HL-60 (cell line): ENCODE results near the gene CENPM.

Source experiments
- DNase-seq, 2 experiments: peaks; one replicate each; pipeline ENCODE4 v3.0.0-alpha.2; 2010 to 2020; ENCODE audit warnings: low read depth in 1 of 2, low spot score in 1 of 2
- H3K27ac ChIP-seq: fragments of 250-450 bp; sonication (Bioruptor Pico); replicated peaks from 2 replicates; pipeline ENCODE4 v1.5.1; 2020; ENCODE audit warnings: mild to moderate bottlenecking, moderate library complexity
- H3K27me3 ChIP-seq: fragments of 250-450 bp; sonication (Bioruptor Pico); 2 replicates; pipeline ENCODE4 v1.5.1; 2021; ENCODE audit warnings: mild to moderate bottlenecking, moderate library complexity; ENCODE audit not compliant: insufficient read depth, poor library complexity, severe bottlenecking
- H3K4me3 ChIP-seq: replicated peaks from 2 replicates; pipeline ENCODE4 v1.5.1; 2011; ENCODE audit warnings: mild to moderate bottlenecking, control low read depth, low read length; ENCODE audit not compliant: insufficient read depth
- CTCF ChIP-seq: IDR thresholded peaks from one replicate; pipeline ENCODE4 v1.5.1; 2011; ENCODE audit warnings: low read length, control low read depth, inconsistent platforms; ENCODE audit not compliant: insufficient read depth
- GABPA ChIP-seq: IDR thresholded peaks from 2 replicates; pipeline ENCODE4 v1.6.1; 2012; ENCODE audit warnings: low read depth
- POLR2AphosphoS5 ChIP-seq: IDR thresholded peaks from 2 replicates; pipeline ENCODE4 v1.6.1; 2012; ENCODE audit warnings: low read depth
- SPI1 ChIP-seq: IDR thresholded peaks from 2 replicates; pipeline ENCODE4 v1.6.1; 2012; ENCODE audit warnings: low read depth, mild to moderate bottlenecking, borderline replicate concordance
- TF ChIP-seq, protein P1 (sequence below): IDR thresholded peaks from 2 replicates; pipeline ENCODE4 v1.6.1; 2012; ENCODE audit warnings: low read depth; ENCODE audit not compliant: insufficient replicate concordance

Gene CENPM

GRCh38 chr22:41900652-41901312 lies 46.2 kb downstream of the CENPM start:
- no peak for DNase-seq
- Histone ChIP-seq H3K4me3 (no peak overlapping the region), H3K27ac (no peak overlapping the region), H3K27me3 (no peaks in the 10 kb centered on the region)
- TF ChIP-seq GABPA: no peak
- TF ChIP-seq SPI1: no peak
- no peak for TF ChIP-seq POLR2AphosphoS5
- TF ChIP-seq CTCF: no peak
- TF ChIP-seq, protein P1, sequence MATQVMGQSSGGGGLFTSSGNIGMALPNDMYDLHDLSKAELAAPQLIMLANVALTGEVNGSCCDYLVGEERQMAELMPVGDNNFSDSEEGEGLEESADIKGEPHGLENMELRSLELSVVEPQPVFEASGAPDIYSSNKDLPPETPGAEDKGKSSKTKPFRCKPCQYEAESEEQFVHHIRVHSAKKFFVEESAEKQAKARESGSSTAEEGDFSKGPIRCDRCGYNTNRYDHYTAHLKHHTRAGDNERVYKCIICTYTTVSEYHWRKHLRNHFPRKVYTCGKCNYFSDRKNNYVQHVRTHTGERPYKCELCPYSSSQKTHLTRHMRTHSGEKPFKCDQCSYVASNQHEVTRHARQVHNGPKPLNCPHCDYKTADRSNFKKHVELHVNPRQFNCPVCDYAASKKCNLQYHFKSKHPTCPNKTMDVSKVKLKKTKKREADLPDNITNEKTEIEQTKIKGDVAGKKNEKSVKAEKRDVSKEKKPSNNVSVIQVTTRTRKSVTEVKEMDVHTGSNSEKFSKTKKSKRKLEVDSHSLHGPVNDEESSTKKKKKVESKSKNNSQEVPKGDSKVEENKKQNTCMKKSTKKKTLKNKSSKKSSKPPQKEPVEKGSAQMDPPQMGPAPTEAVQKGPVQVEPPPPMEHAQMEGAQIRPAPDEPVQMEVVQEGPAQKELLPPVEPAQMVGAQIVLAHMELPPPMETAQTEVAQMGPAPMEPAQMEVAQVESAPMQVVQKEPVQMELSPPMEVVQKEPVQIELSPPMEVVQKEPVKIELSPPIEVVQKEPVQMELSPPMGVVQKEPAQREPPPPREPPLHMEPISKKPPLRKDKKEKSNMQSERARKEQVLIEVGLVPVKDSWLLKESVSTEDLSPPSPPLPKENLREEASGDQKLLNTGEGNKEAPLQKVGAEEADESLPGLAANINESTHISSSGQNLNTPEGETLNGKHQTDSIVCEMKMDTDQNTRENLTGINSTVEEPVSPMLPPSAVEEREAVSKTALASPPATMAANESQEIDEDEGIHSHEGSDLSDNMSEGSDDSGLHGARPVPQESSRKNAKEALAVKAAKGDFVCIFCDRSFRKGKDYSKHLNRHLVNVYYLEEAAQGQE: no peak

GRCh38 chr22:41899992-41900651 lies 46.8 kb downstream of the CENPM start:
- no peak for DNase-seq
- Histone ChIP-seq H3K4me3 (no peak overlapping the region), H3K27ac (no peak overlapping the region), H3K27me3 (no peaks in the 10 kb centered on the region)
- TF ChIP-seq GABPA (no peak), POLR2AphosphoS5 (no peak; the same call in 1 of the 2 replicates), CTCF (no peak), SPI1 (no peak)
- TF ChIP-seq, protein P1: no peak

DNA sequence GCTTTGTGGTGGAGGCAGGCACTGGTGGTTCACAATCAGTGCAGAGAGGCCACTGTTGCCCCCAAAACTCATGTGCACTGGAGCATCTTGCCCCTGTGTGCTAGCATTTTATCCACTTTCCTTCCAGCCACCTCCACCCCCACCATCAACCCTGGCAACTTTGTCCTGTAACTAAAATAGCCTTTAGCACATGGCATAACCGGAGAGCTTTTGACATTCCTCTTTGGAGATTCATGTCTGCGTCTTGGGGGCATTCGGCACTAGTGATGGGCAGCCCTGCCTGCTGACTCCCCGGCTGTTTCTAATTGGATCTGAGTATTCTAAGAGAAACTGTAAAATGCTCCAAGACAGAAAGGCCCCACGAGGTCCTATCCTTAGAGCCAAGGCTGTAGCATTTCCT lies 47.8 kb downstream of the CENPM start:
- DNase-seq: no peak
- no peak overlapping the region for H3K27ac ChIP-seq
- H3K27me3 ChIP-seq: no peaks in the 10 kb centered on the region
- H3K4me3 ChIP-seq: no peak overlapping the region
- TF ChIP-seq GABPA: no peak
- no peak for TF ChIP-seq POLR2AphosphoS5
- no peak for TF ChIP-seq SPI1
- no peak for TF ChIP-seq CTCF
- TF ChIP-seq, protein P1: no peak
